ENCODE data around the gene SKAP2. TPM values are rescaled to one million over a fixed set of nuclear protein-coding genes. Genes with fewer than 3 reads are reported as not detected.
A peak's percentile ranks its signal among the peaks of the same experiment; 100 is the strongest.

The SKAP2 gene
- polyA plus RNA-seq, 4 donors, result 23.6 to 33.2 (median 31.3) TPM

DNA sequence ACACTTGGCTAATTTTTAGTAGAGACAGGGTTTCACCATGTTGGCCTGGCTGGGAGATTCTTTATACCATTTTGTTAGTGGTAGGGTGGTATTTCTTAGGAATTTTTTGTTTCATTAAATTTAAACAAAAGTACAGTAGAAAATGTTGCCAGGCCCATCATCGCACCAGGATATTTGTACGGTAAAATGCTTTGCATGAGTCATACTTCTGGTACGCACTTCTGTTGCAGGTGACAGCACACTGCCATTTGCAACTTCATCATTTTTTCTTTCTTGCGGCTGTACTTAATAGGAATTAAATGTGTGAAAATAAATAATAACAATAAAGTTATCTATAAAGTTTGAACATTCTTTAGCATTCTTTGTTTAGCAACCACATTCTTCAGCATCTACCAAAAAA, 195.6 kb downstream of the SKAP2 start:
- no peak for DNase-seq (ENCODE audit: low read depth in 4 of 4, low spot score in 3 of 4)

DNA sequence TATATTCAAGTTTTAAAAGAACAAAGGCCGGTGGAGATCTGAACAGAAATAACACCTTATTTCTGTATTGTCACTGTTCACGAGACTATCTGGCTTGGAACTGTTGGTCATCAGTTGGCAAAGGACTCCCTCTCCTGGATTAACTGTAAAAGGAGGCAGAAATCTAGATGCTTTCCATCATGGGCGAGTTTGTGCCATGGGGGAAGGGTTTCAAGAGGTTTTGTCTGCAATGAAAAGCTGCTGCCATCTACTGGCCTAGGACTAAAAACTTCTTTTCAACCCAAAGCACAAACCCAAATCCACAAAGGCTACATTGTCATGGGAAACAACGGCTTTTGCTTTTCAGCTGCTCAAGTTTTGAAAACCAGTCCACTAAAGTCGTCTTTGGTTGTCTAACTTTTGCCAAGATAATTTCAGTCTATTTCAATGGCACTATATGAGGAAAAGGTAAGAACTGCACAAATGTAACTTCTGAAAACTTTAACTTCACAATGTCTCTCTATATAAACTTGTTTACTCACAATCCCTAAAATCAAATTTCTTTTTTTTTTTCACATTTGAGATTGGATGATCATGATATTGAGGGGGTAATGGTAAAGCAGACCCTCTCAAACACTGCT, 196.8 kb downstream of the SKAP2 start:
- DNase-seq (ENCODE audit: low read depth in 4 of 4, low spot score in 3 of 4), result peak; percentile 84 to 97 (median 93)

- no peak for DNase-seq (ENCODE audit: low read depth in 4 of 4, low spot score in 3 of 4)
Observed at GRCh38 chr7:26664735-26665416, 199.5 kb downstream of the SKAP2 start.

GRCh38 chr7:26664274-26664673, 200.1 kb downstream of the SKAP2 start:
- DNase-seq (ENCODE audit: low read depth in 4 of 4, low spot score in 3 of 4), result no peak

DNA sequence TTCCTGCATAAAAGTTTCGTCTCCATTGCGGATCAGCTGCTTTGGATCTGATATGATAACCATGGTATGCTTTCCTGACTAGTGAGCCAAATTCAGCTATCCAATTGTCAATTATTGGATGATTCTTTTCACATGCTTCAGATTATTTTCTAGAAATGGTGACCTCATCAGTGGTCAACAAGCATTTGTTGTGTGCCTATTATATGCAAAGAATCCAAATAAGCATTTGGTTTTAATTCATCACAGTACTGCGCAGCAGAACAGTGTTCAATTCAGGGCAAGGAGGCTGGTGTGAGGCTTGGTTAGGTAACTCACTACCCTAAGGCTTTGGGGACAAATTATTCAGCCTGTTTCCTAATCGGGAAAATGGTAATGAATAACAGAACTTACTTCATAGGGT, 200.5 kb downstream of the SKAP2 start:
- DNase-seq (ENCODE audit: low read depth in 4 of 4, low spot score in 3 of 4), result no peak

- no peak for DNase-seq (ENCODE audit: low read depth in 4 of 4, low spot score in 3 of 4)
Observed at GRCh38 chr7:26662646-26663045, 201.7 kb downstream of the SKAP2 start.

DNA sequence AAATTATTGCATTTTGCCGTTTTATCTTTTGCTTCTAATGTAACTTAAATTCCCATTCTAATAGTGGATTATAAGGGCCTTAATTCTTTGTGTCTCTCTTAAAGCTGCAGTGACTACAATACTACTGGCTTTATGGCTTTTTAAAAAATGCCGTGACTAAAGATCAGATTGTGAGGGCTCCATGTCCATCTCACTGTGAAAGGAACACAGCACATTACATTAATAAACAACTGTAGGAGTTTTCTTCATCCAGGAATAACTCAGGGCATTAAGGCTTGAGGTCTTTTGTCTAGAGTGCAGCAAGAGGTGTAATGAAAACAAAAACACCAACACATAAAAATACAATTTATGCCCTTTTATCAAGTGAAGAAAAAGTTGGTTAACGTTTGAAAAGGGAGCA, 205.3 kb downstream of the SKAP2 start:
- DNase-seq (ENCODE audit: low read depth in 4 of 4, low spot score in 3 of 4), result no peak

GRCh38 chr7:26658389-26659084, 205.9 kb downstream of the SKAP2 start:
- no peak for DNase-seq (ENCODE audit: low read depth in 4 of 4, low spot score in 3 of 4)

DNA sequence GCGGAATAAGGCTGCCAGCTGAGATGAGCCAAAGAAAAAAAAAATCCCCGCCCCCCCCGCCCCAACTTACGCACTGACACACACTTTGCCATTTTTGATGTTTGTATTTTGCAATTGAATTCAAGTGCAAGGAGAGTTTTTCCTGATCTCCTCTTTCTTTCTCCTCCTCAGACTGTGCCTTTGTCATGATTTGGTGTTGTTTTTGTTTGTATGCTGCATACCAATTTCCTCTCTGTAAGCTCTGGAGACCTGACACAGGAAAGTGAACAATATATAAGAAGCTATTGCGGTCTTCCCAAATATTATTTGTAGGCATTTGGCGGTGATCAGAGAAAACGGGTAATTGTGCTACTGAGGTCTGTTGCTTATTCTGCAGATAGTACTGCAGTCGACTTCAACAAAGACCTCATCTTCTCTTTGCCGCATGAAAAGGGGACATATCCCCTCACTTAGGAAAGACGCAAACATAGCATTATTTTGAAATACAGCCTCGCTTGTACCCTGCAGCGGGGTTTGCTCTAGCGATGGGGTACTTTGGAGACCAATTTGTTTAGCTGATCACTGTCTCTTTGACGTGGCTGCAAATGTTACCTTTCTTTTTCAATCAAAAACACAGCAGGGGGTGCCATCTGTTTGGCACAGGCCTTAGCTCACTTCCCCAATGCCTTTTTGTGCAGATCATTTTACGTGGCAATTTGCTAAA, 206.6 kb downstream of the SKAP2 start:
- DNase-seq (ENCODE audit: low read depth in 4 of 4, low spot score in 3 of 4), result no peak

DNA sequence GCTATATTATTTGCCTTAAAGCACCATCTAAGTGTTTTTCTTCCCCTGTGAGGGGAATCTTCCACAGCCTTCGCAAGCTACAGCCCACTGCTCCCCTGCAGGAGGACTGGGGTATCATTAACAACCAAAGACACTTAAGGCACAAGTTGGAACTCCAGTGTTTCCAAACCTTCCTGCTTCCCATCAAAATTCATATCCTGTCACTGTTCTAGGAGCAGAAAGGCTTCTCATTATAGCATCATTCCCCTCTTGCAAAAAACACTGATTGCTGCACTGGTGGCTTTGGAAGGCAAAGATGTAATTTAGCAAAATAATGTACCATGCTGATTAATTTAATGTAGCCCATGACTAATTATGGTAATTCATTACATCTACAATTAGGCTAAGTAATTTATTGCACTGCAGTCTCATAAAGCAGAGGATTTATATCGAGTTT, 207.2 kb downstream of the SKAP2 start:
- DNase-seq (ENCODE audit: low read depth in 4 of 4, low spot score in 3 of 4), result no peak

GRCh38 chr7:26656735-26657134, 207.7 kb downstream of the SKAP2 start:
- no peak for DNase-seq (ENCODE audit: low read depth in 4 of 4, low spot score in 3 of 4)

- no peak for DNase-seq (ENCODE audit: low read depth in 4 of 4, low spot score in 3 of 4)
Observed at GRCh38 chr7:26655781-26656180, 208.6 kb downstream of the SKAP2 start.

DNA sequence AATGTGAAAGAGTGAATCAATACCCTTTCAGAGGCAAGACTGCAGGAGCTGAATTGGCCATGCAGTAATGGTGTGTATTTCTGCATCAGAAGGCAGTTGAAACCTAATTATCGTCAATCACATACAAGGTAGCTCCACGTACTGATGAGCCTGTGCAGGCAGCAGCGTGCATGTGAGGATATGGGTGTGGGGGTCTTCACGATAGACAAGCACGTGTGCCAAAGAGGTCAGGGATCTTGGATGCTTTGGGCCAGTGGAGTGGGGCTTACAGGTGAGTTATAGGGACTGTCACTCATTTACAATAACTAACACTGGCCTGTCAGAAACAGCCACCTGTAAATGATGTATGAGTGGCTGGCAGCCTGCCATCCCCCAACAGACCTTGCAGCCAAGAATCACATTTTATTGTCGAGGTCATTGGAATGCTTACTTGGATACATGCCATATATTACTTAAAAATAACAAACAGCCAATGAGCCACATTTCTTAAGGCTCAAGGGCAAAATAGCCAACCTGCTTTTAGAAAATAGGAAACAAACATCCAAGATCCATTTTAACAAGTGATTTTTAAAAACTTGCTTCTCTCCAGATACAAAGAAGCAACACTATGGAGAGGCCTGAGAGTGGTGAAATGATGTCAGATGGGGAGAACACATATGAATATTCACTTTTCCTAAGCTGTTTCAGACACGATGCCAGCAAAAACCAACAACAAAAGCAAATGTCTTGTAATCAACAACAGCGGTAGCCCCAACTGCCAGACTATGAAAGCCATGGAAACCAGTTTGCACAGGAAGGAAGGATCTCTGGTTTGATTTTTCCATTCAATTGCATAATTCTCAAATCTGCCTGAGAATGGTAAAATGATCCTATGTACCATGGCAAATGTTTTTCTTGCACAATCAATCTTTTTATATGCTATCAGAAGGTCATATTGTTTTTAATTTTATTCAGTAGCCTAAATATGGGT, 210.7 kb downstream of the SKAP2 start:
- DNase-seq (ENCODE audit: low read depth in 4 of 4, low spot score in 3 of 4), result peak in 2 of 4 donors; percentile 41 to 51

DNA sequence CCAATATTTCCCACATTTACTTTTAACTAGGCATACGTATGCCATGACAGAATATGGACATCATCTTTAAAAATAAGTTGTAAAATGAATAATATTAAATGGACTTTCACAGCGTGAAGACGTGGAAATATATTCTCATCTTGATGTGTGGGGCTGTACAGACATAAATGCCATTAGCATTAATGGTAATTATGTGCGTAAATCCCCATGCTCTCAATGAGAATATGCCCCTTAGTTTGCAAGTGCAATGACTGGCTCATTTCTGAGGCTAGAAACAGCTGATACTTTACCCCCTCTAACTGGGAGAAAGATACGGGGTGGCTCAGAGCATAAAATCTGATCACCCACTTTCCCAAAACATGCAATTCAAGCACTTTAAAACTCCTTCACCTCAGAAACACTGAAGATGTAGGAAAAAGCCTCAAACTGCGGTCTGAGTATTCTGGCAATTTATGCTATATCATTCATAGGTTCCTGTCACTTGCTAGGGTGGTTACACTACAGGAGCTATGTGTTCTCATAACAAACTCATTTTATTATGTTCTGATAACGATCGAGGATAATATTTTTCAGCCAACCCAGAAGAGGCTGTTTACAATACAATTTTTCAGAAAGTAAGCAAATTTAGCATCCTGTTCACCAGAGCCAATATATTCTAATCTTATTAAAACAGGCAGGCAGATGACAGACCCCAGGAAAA, 211.8 kb downstream of the SKAP2 start:
- no peak for DNase-seq (ENCODE audit: low read depth in 4 of 4, low spot score in 3 of 4)

- no peak for DNase-seq (ENCODE audit: low read depth in 4 of 4, low spot score in 3 of 4)
Observed at GRCh38 chr7:26650103-26650502, 214.3 kb downstream of the SKAP2 start.

GRCh38 chr7:26649388-26649787, 215.0 kb downstream of the SKAP2 start:
- DNase-seq (ENCODE audit: low read depth in 4 of 4, low spot score in 3 of 4), result no peak

GRCh38 chr7:26648554-26648953, 215.8 kb downstream of the SKAP2 start:
- no peak for DNase-seq (ENCODE audit: low read depth in 4 of 4, low spot score in 3 of 4)

DNA sequence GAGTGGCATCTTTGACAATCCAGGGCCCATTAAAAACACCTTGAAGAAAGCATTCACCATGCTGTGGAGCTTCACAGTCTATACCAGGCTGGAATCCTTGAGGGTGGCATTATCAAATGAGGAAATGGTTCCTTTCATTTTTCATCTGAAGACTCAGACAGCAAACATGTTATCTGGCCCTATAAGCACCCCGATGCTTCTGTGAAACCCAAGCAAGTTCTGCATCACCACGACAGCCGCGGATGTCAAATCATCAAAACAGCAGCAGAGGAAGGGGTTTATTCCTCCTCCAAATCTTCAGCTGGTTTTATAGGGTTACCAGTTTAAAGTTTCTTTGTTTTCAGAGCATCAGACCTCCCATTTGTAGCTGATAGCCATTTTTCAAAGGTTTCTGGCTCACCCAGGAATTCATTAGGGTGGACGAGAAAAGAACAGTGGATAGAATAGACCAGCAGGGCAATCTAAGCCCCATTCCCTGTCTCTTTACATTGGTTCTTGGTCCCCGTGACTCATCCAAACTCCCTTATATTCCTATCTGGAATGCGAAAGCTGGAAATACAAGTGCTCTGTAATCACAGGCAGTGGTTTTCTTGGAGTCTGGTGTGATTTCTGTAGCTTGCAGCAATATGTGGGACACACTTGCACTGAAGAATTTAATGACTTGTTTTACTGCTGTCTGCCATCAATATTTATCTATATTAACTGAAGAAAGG, 217.9 kb downstream of the SKAP2 start:
- DNase-seq (ENCODE audit: low read depth in 4 of 4, low spot score in 3 of 4), result no peak

- no peak for DNase-seq (ENCODE audit: low read depth in 4 of 4, low spot score in 3 of 4)
Observed at GRCh38 chr7:26645121-26645520, 219.3 kb downstream of the SKAP2 start.
